Endothelial cell (in vitro differentiated cells): ENCODE measurements around the gene TENT4A. TPM values are rescaled to one million over a fixed set of nuclear protein-coding genes. Genes with fewer than 3 reads are reported as not detected.

Experiments
- DNase-seq: peaks from one replicate; pipeline ENCODE4 v3.0.0; 2021; ENCODE audit warnings: low spot score
- H3K27ac Mint-ChIP-seq: one replicate; pipeline ENCODE4 v1.8.0; 2021; ENCODE audit warnings: mixed read lengths, inconsistent platforms; ENCODE audit not compliant: unreplicated experiment
- H3K27me3 Mint-ChIP-seq: one replicate; pipeline ENCODE4 v1.8.0; 2021; ENCODE audit warnings: mild to moderate bottlenecking, moderate library complexity, mixed read lengths, inconsistent platforms; ENCODE audit not compliant: unreplicated experiment
- H3K36me3 Mint-ChIP-seq: one replicate; pipeline ENCODE4 v1.8.0; 2021; ENCODE audit warnings: mild to moderate bottlenecking, low read depth, mixed read lengths, inconsistent platforms; ENCODE audit not compliant: unreplicated experiment
- H3K4me1 Mint-ChIP-seq: one replicate; pipeline ENCODE4 v1.8.0; 2021; ENCODE audit warnings: mild to moderate bottlenecking, mixed read lengths, inconsistent platforms; ENCODE audit not compliant: unreplicated experiment
- H3K4me3 Mint-ChIP-seq: one replicate; pipeline ENCODE4 v1.8.0; 2021; ENCODE audit warnings: mild to moderate bottlenecking, mixed read lengths, inconsistent platforms; ENCODE audit not compliant: unreplicated experiment
- H3K9me3 Mint-ChIP-seq: one replicate; pipeline ENCODE4 v1.8.0; 2021; ENCODE audit warnings: mixed read lengths, inconsistent platforms; ENCODE audit not compliant: unreplicated experiment
- CTCF ChIP-seq: fragments of 200-600 bp; sonication (generic); IDR thresholded peaks from one replicate; pipeline ENCODE4 v1.5.0; 2021; ENCODE audit warnings: antibody characterized with exemption; ENCODE audit not compliant: unreplicated experiment
- total RNA-seq: library from RNA; stranded (reverse); fragmentation: NEBNext Ultra II Directional; extraction: Animal tissue kit (Norgen Biotek cat#: 25700); gene quantifications from one replicate; pipeline ENCODE4 v1.2.1, GENCODE V29; 2021; ENCODE audit not compliant: unreplicated experiment

TENT4A gene
- total RNA-seq, 1 donor from 2014 or later = 24.7 TPM

GRCh38 chr5:6698696-6699095 is 14.5 kb upstream of the TENT4A start:
- no peak for DNase-seq
- Mint-ChIP-seq H3K27me3 (no peaks in the 10 kb centered on the region), H3K4me3 (no peak overlapping the region), H3K36me3 (no peaks in the 10 kb centered on the region), H3K27ac (no peak overlapping the region), H3K4me1 (peaks cover 2% of the 10 kb centered on the region), H3K9me3 (no peaks in the 10 kb centered on the region)
- TF ChIP-seq CTCF = no peak

GRCh38 chr5:6699357-6699756 is 13.9 kb upstream of the TENT4A start:
- Mint-ChIP-seq H3K4me3 (no peak overlapping the region), H3K9me3 (no peaks in the 10 kb centered on the region), H3K4me1 (peaks cover 2% of the 10 kb centered on the region), H3K36me3 (no peaks in the 10 kb centered on the region), H3K27me3 (peaks cover 3% of the 10 kb centered on the region), H3K27ac (no peak overlapping the region)
- TF ChIP-seq CTCF = no peak
- no peak for DNase-seq

GRCh38 chr5:6700074-6700684 is 13.1 kb upstream of the TENT4A start:
- no peak for DNase-seq
- Mint-ChIP-seq H3K4me1 (peaks cover 5% of the 10 kb centered on the region), H3K9me3 (no peaks in the 10 kb centered on the region), H3K36me3 (no peaks in the 10 kb centered on the region), H3K27me3 (peaks cover 3% of the 10 kb centered on the region), H3K27ac (no peak overlapping the region), H3K4me3 (no peak overlapping the region)
- no peak for TF ChIP-seq CTCF

GRCh38 chr5:6700685-6701355 is 12.4 kb upstream of the TENT4A start:
- H3K4me3 Mint-ChIP-seq = no peak overlapping the region
- peaks cover 5% of the 10 kb centered on the region for H3K4me1 Mint-ChIP-seq
- no peak for TF ChIP-seq CTCF
- H3K36me3 Mint-ChIP-seq = no peaks in the 10 kb centered on the region
- H3K27ac Mint-ChIP-seq = no peak overlapping the region
- no peaks in the 10 kb centered on the region for H3K9me3 Mint-ChIP-seq
- no peak for DNase-seq
- peaks cover 3% of the 10 kb centered on the region for H3K27me3 Mint-ChIP-seq

- H3K27ac Mint-ChIP-seq = no peak overlapping the region
- H3K36me3 Mint-ChIP-seq = no peaks in the 10 kb centered on the region
- peaks cover 5% of the 10 kb centered on the region for H3K4me1 Mint-ChIP-seq
- H3K27me3 Mint-ChIP-seq = peaks cover 3% of the 10 kb centered on the region
- H3K4me3 Mint-ChIP-seq = no peak overlapping the region
- DNase-seq = no peak
- TF ChIP-seq CTCF = no peak
- H3K9me3 Mint-ChIP-seq = no peaks in the 10 kb centered on the region
Measured at GRCh38 chr5:6701491-6701890, 11.7 kb upstream of the TENT4A start.
